A549 treated with Hydrocortisone at 1 μM for 4 hours (cell line): Measurements from ENCODE around the gene RAD52. TPM values are rescaled to one million over a fixed set of nuclear protein-coding genes. Genes with fewer than 3 reads are reported as not detected.

Source experiments
- total RNA-seq: library from RNA; stranded (reverse); fragments of 200-300 nt; extraction: Qiagen RNA extraction; gene quantifications from 5 replicates; pipeline ENCODE4 v1.2.3, GENCODE V29; 2022

Gene RAD52
- total RNA-seq: 7.5 to 11.9 TPM (median 10.9 TPM) in 5 replicates

DNA sequence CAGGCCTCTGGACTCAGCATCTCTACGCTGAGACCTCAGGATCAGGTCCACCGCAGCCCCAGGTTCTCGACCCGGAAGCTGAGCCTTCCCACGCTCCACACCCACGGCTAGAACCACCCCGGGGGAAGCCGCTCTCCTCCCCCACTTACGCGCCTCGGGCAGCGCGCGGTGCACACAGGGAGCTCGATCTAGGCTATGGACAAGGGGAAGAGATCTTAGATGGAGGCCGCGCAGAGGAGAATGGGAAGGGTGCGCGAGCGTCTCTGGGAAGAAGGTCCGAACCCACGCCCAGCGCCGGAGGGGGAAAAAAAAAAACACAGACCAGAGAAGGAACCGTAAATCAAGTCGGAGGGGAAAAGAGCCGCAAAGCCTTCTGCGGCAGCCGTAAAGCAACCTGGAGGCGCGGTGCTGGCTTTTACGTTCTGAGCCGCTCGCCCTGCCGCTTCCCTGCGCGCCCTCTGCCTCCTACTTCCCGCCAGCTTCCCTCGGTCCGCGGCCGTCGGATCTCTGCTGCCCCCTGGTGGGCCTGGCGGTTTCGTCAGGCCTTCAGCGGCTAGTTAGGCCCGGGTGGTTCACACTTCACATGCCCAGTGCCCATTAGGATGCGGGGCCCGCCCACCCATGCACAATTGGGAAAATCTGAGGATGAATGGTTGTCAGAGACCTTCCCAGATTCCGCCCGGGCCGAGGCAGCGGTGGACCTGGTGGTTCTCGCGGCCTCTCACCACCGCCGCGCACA, at the start of gene RAD52:
Gene RAD52 (minus strand): TSS at position 242 of the 739 bp plus-strand sequence. CDS start 16,636 bp downstream, outside the sequence.

DNA sequence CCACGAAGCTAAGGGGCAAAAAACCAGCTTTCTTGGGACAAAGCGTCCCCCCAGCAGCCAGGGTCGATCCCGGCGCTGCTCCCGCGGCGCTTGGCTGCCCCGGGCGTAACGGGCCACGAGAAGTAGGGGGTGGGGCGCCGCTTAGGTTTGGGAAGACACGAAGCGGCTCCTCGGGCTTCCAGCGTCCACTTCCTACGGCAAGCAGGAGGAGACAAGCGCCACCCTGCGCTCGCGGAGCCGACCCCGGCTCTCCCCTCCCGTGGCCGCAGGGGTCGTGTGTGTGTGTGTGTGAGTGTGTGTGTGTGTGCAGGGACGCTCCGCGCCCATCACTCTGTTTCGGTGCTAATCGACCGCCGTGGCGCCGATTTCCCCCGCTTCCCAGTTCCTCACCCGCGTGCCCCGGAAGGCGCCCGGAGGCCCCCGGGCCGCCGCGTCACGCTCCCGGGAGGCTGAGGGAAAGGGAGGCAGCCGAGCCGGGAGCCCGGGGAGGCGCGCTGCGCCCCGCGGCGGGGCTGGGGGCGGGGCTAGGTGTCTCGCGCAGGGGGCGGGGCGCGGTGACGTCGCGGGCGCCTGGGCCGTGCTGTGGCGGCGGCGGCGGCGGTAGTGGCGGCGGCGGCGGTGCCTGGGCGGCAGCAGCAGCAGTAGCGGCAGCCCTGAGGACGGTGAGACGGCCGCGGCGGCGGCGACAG, 41.3 kb upstream of the RAD52 start, which contains the start of gene ERC1:
Gene ERC1 (plus strand): TSS at position 563 of the 689 bp plus-strand sequence. CDS start 36,681 bp downstream, outside the sequence.

Other genes with a start within 250 kb of the RAD52 start
- gene WNK1, start 197.1 kb downstream of the RAD52 start, total RNA-seq: 72.0 to 118 TPM (median 91.6 TPM) in 5 replicates
- gene ERC1, start 41.5 kb upstream of the RAD52 start, total RNA-seq: 11.1 to 19.0 TPM (median 14.8 TPM) in 5 replicates